A204.1 (cell line): ENCODE measurements around the gene TAF1C.

ENCODE experiments used
- FAIRE-seq: peaks from 2 replicates; lab custom pipeline; 2012; peaks lifted over from hg19 to GRCh38; lab: Jason Lieb, UNC

TAF1C gene

GRCh38 chr16:84156342-84156784 lies 30.5 kb downstream of the TAF1C start:
- FAIRE-seq, result no peak

DNA sequence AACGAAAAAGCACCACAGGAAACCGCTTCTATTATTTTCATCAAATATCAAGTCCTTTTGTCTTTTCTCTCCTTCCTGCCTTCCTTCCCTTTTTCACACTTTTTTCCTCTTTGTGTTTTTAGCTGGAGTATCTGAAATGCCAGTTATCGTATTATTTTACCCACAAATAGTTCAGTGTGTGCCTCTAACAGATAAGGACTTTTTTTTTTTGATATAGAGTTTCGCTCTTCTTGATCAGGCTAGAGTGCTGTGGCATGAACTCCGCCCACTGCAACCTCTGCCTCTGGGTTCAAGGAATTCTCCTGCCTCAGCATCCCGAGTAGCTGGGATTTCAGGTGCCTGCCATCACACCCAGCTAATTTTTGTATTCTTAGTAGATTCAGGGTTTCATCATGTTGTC lies 31.1 kb downstream of the TAF1C start:
- FAIRE-seq, result no peak

GRCh38 chr16:84155226-84155625 lies 31.6 kb downstream of the TAF1C start:
- FAIRE-seq, result no peak

DNA sequence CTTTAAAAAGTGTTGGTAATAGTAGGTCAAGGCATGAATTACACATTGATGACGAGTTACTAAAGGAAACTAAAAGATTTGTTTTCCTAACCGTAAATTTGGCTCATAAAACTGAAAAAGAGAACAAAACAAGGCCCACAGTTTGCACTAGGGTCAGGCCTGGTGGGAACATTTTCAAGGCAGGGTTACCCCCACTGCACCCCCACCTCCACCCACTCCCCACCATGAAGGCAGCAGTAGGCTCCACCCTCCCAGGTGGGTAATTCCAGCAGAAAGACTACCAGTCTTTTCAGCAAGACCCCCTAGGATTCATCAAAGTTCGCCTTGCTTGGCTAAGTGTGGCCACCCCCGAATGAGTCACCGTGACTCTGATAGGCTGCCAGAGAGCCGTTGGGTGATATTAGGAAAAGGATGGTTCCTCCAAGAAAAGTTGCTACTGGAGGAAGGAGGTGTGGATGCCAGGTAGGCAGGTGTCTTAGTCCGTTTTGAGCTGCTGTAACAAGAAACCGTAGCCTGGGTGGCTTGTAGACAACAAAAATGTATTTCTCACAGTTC lies 33.1 kb downstream of the TAF1C start:
- no peak for FAIRE-seq

DNA sequence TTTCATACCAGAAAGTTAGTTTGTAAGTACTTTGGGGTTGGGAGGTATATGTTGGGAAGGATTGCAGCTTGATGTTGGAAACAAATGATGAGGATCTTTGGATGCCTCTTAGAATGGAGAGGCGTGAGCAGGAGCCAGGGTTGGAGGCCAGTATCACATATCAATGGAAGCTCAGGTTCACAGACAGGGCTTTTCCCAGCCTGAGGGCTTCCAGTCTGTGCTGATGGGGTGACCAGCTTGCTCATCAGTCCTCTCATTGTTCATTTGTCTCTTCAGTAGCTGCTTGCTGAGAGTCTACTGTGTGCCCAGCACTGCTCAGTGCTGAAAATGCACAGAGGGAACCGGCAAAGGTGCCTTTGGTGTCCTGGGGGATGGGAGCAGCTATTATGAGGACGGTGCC lies 35.9 kb downstream of the TAF1C start:
- FAIRE-seq, result no peak

DNA sequence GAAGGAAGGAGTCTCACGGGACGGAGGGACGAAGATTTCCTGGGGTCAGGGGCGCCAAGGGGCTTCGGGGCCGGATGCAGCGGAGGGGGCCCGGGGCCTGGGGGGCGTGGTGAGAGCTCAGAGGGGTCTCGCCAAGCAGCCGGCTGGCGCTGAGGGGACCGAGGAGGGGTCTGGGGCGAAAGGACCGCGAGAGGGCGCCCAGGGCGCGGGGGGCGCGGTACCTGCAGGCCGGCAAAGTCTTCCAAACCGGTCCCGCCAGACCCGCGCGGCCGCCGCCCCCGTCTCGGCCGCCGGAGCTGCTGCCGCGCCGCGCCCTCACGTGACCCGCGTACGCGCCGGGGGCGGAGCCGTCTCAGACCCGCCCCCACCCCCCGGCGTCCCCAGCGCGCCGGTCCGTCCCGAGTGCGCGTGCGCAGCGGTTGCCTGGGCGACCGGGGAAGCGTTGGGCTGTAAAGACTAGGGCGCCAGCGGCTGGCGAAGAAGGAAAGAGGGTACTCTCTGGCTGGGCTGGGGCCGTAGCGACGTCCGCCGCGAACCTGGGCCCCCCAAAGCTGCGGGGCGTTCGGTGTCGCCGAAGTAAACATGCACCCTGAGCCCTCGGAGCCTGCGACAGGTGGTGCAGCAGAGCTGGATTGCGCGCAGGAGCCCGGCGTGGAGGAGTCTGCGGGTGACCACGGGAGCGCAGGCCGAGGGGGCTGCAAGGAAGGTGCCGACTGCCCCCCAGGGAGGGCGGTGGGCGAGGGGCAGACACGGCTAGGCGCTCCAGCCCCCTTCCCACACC lies 41.8 kb downstream of the TAF1C start, which contains the start of the genes DNAAF1 and HSDL1:
TSS of gene DNAAF1 (plus strand) at position 450 of the 781 bp plus-strand sequence. CDS start at position 583, 133 bp downstream.
TSS of gene HSDL1 (minus strand) at position 319 of the 781 bp plus-strand sequence. CDS start 13,856 bp downstream, outside the sequence.
- FAIRE-seq, result no peak

GRCh38 chr16:84144209-84144858 lies 42.5 kb downstream of the TAF1C start:
- FAIRE-seq, result no peak

DNA sequence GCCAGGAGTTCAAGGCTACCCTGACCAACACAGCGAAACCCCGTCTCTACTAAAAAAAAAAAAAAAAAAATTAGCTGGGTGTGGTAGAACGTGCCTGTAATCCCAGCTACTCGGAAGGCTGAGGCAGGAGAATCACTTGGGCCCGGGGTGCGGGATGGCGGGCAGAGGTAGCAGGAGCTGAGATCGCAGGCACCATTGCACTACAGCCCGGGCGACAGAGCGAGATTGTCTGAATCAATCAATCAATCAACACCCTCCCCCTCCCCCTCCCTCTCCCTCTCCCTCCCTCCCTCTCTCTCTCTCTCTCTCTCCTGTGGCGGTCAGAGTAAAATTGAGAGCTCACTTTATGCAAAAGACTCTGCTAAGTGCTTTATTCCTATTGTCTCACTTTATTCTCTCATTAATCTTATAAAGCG lies 43.1 kb downstream of the TAF1C start:
- FAIRE-seq, result no peak

GRCh38 chr16:84143081-84143480 lies 43.8 kb downstream of the TAF1C start:
- FAIRE-seq, result no peak

DNA sequence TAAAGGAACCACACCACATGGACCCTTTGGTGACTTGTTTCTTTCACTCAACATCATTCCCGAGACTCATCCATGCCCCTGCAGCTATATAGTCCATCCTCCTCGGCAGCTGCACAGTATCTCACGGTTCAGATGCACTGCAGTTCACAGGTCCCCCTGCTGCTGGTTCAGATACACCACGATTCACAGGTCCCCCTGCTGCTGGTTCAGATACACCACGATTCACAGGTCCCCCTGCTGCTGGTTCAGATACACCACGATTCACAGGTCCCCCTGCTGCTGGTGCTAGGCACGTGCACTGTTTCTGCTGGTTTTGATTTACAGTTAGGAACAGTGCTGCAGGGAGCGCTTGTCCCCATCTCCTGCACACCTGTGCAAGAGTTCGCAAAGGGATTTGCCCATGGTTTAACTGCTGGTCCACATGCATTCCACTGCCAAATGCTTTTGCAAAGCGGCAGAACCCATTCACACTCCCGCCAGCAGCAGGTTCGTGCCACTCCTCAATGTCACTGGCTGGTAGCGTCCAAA lies 45.6 kb downstream of the TAF1C start:
- no peak for FAIRE-seq

GRCh38 chr16:84139628-84140258 lies 47.1 kb downstream of the TAF1C start:
- no peak for FAIRE-seq

DNA sequence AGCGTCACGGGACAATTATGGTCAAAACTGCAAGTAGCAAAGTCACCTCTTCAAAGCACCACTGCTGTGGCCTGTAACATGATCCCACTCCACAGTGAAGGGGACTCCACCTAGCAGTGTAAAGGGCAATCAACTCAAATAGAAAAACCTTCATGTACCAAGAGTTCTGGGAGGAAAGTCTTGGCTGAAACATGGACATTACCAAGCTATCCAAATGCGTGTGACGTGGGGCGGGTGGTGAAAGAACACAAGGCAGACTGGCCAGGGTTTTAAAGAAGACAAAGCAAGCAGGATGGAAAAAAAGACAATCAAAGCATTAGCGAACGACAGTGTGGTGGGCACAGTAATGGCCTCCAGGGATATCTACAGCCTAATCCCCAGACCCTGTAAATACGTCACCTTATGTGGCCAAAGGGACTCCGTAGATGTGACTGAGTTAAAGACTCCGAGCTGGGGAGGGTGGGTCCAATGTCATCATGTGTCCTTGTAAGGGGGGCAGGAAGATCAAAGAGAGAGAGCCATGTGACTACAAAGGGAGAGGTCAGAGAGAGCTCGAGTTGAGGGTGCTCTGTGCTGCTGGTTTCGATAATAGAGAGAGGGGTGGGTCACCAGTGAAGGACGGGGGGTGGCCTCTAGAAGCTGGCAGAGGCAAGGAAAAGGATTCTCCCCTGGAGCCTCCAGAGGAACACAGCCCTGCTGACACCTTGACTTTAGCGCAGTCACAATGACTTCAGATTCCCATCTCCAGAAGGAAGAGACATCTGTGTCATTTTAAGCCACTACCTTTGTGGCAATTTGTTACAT lies 47.8 kb downstream of the TAF1C start:
- FAIRE-seq, result no peak

GRCh38 chr16:84138500-84138823 lies 48.4 kb downstream of the TAF1C start:
- no peak for FAIRE-seq

DNA sequence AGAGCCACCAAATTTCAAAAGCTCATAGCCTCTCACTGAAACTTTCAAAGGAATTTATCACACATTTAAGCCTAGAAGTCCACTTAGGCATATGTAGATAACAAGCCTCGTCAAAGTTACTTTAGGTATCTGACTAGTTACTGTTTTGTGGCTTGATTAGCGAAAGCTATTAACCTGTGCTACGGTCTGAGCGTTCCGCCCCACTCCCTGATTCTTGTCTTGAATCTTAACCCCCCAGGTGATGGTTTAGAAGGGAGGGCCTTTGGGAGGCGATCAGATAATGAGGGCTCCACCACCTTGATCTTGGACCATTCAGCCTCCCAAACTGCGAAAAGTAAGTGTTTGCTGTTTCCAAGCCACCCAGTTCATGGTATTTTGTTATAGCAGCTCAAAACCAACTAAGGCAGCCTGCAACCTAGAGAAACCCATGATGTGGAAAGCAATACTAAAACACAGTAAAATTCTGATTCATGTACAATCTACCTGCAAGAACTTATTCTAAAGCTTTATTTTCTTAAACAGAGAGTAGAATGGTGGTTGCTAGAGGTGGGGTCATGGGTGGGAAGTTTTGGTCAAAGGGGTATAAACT lies 49.0 kb downstream of the TAF1C start:
- no peak for FAIRE-seq

DNA sequence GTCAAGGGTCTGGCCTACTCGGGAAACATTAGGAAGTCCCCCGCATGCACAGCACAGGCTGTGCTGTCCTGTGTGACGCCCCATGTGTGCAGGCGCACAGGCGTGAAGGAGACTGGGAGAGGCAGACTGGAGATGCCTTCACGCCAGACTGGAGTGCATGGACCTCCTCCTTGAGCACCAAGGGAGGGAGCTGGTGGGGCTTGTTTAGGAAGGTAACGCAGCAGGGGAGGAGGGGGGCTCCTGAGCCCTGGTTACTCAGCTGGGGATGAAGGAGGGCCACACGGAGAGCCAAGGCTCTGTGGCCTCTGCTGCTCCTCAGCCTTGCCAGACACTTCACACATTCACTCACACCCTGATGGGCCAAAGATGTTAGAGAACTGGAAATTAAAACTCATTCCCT lies 49.6 kb downstream of the TAF1C start:
- no peak for FAIRE-seq

- FAIRE-seq, result no peak
Measured at GRCh38 chr16:84136331-84137125, 50.3 kb downstream of the TAF1C start.

- no peak for FAIRE-seq
Measured at GRCh38 chr16:84132527-84133285, 54.2 kb downstream of the TAF1C start.

- FAIRE-seq, result no peak
Measured at GRCh38 chr16:84131117-84131516, 55.7 kb downstream of the TAF1C start.
